T-helper 9 cell (primary cell): ENCODE results near the gene DUSP22.

Experiments
- DNase-seq: peaks from one replicate; pipeline ENCODE4 v3.0.0-alpha.2; 2020

The DUSP22 gene

GRCh38 chr6:311679-312220 is 19.5 kb downstream of the DUSP22 start:
- DNase-seq, result no peak

- no peak for DNase-seq
These were observed 20.8 kb downstream of the DUSP22 start for GRCh38 chr6:313087-313486.

GRCh38 chr6:313917-314316 is 21.6 kb downstream of the DUSP22 start:
- DNase-seq, result no peak

- no peak for DNase-seq
These were observed 22.1 kb downstream of the DUSP22 start for GRCh38 chr6:314377-314776.

- DNase-seq, result no peak
These were observed 22.9 kb downstream of the DUSP22 start for GRCh38 chr6:315226-315625.

GRCh38 chr6:315921-316752 is 23.9 kb downstream of the DUSP22 start:
- no peak for DNase-seq

GRCh38 chr6:316753-317038 is 24.4 kb downstream of the DUSP22 start:
- no peak for DNase-seq

- DNase-seq, result no peak
These were observed 24.8 kb downstream of the DUSP22 start for GRCh38 chr6:317060-317447.

- DNase-seq, result no peak
These were observed 25.3 kb downstream of the DUSP22 start for GRCh38 chr6:317448-318144.

GRCh38 chr6:318243-318890 is 26.1 kb downstream of the DUSP22 start:
- DNase-seq, result no peak

GRCh38 chr6:319177-320131 is 27.2 kb downstream of the DUSP22 start:
- DNase-seq, result no peak

GRCh38 chr6:320351-321157 is 28.3 kb downstream of the DUSP22 start:
- DNase-seq, result no peak

GRCh38 chr6:321158-321438 is 28.8 kb downstream of the DUSP22 start:
- DNase-seq, result no peak

- no peak for DNase-seq
These were observed 29.4 kb downstream of the DUSP22 start for GRCh38 chr6:321536-322258.

- DNase-seq, result no peak
These were observed 30.1 kb downstream of the DUSP22 start for GRCh38 chr6:322259-322930.

- DNase-seq, result no peak
These were observed 30.8 kb downstream of the DUSP22 start for GRCh38 chr6:322940-323729.

- DNase-seq, result no peak
These were observed 31.4 kb downstream of the DUSP22 start for GRCh38 chr6:323730-324088.

- no peak for DNase-seq
These were observed 31.9 kb downstream of the DUSP22 start for GRCh38 chr6:324116-324728.

GRCh38 chr6:324729-325125 is 32.4 kb downstream of the DUSP22 start:
- DNase-seq, result no peak
